Ascending aorta (tissue), 2 donors: ENCODE measurements around the gene RPL15. TPM values are rescaled to one million over a fixed set of nuclear protein-coding genes. Genes with fewer than 3 reads are reported as not detected.

Source experiments
- DNase-seq, 2 donors: peaks; one replicate each; pipeline ENCODE4 v3.0.0-alpha.2; 2019; ENCODE audit warnings: low spot score in 2 of 2
- H3K27ac ChIP-seq, 2 donors: fragments of 200-600 bp; sonication (generic); one replicate each; pipeline ENCODE4 v1.5.1; 2016 to 2017; ENCODE audit warnings: mild to moderate bottlenecking in 1 of 2
- H3K27me3 ChIP-seq: fragments of 200-600 bp; sonication (generic); one replicate; pipeline ENCODE4 v1.5.1; 2017
- H3K36me3 ChIP-seq, 2 donors: fragments of 200-600 bp; sonication (generic); one replicate each; pipeline ENCODE4 v1.5.1; 2016
- H3K4me1 ChIP-seq, 2 donors: fragments of 200-600 bp; sonication (generic); one replicate each; pipeline ENCODE4 v1.5.1; 2016 to 2017; ENCODE audit warnings: mild to moderate bottlenecking in 1 of 2
- H3K4me3 ChIP-seq, 2 donors: fragments of 200-600 bp; sonication (generic); one replicate each; pipeline ENCODE4 v1.5.1; 2016 to 2017; ENCODE audit warnings: mild to moderate bottlenecking in 1 of 2
- H3K9me3 ChIP-seq, 2 donors: fragments of 200-600 bp; sonication (generic); one replicate each; pipeline ENCODE4 v1.5.1; 2016
- intact Hi-C: fragments of 100-400 bp; cut with DNase I; formaldehyde crosslinking; loops from one replicate; pipeline ENCODE4 v1.15.1; 2023
- total RNA-seq: library from RNA; depleted of rRNA; stranded (reverse); fragments of >200 nt; gene quantifications from one replicate; pipeline ENCODE4 v1.1.0, GENCODE V29; 2016
- TF ChIP-seq, protein P1 (sequence below), 3 experiments: fragments of 200-600 bp in 2 of 3; fragments of 450-650 bp in 1 of 3; sonication (generic) in 2 of 3; IDR thresholded peaks; one replicate each; pipeline ENCODE4 v1.5.1; 2016 to 2019; ENCODE audit warnings: antibody characterized with exemption in 3 of 3, mild to moderate bottlenecking in 1 of 3, moderate library complexity in 1 of 3

RPL15 gene
- total RNA-seq, 1 donor from 2014 or later, result 1,680 TPM

- H3K4me1 ChIP-seq, result peaks cover 0 to 21% of the 10 kb centered on the region in 2 donors
- no peak overlapping the region for H3K27ac ChIP-seq
- DNase-seq, result no peak
- no peaks in the 10 kb centered on the region for H3K36me3 ChIP-seq
- TF ChIP-seq, protein P1, sequence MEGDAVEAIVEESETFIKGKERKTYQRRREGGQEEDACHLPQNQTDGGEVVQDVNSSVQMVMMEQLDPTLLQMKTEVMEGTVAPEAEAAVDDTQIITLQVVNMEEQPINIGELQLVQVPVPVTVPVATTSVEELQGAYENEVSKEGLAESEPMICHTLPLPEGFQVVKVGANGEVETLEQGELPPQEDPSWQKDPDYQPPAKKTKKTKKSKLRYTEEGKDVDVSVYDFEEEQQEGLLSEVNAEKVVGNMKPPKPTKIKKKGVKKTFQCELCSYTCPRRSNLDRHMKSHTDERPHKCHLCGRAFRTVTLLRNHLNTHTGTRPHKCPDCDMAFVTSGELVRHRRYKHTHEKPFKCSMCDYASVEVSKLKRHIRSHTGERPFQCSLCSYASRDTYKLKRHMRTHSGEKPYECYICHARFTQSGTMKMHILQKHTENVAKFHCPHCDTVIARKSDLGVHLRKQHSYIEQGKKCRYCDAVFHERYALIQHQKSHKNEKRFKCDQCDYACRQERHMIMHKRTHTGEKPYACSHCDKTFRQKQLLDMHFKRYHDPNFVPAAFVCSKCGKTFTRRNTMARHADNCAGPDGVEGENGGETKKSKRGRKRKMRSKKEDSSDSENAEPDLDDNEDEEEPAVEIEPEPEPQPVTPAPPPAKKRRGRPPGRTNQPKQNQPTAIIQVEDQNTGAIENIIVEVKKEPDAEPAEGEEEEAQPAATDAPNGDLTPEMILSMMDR (IDR thresholded peaks at IDR 0.05), result no peak
- intact Hi-C loops, result no loop called here
- H3K4me3 ChIP-seq, result no peak overlapping the region
- no peaks in the 10 kb centered on the region for H3K27me3 ChIP-seq
- no peaks in the 10 kb centered on the region for H3K9me3 ChIP-seq
Observed at GRCh38 chr3:23872330-23872729, 44.6 kb upstream of the RPL15 start.

DNA sequence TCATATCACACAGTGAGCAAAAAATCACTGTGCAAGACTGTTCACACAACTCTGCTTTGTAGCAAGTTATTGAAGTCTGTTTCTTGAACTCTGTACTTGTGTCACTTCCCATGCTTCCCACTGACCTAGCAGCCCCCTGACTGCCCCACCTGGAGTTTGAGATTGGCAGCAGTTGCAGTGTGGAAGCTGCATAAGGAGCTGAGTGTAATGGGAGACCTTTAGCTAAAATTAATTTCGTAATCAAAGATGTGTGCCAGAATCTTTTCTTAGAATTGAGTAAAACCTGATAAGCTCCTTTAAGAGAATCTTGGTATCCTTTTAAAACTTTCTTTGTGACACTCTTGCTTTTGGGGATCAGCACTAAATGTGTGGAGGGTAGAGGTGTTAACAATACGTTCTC is 43.0 kb upstream of the RPL15 start:
- Histone ChIP-seq H3K36me3 (no peaks in the 10 kb centered on the region), H3K4me3 (no peak overlapping the region), H3K4me1 (peaks cover 0 to 17% of the 10 kb centered on the region in 2 donors), H3K27ac (no peak overlapping the region), H3K27me3 (no peaks in the 10 kb centered on the region), H3K9me3 (no peaks in the 10 kb centered on the region)
- DNase-seq, result no peak
- intact Hi-C loops, result no loop called here
- TF ChIP-seq, protein P1 (IDR thresholded peaks at IDR 0.05), result no peak

DNA sequence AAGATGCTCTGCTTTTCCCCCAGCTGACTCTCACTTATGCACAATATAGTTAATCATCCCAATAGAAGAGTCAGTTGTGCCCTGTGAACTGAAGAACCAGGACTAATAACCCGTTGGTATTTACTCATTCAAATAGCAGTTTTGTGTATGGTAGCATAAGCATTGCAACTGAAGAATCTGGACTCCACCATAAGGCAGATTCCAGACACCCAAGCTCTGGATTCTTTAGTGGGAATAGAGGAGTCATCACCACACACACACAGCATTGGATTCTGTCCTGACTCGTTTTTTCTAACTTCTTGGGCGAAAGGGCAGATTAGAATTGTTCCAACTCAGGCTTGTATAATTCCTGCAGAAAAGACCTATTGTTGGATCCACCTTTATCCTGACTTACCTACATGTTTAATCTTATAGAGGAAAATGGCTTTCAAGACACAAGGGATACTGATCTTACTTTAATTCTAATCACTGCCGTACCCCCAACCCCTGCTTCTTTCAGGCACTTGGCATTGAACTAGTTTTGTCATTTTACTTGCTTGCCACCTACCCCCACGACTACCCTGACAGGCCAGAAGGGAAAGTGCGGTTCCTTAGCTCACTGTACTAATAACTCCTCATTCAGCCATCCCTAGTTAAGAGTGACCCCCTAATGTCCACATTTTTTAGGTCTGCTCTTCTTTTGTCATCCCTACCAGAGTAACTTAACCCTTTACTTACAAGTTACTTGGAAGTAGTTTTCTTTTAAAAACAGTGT is 42.4 kb upstream of the RPL15 start:
- no peak for DNase-seq
- Histone ChIP-seq H3K27me3 (no peaks in the 10 kb centered on the region), H3K4me3 (no peak overlapping the region), H3K36me3 (no peaks in the 10 kb centered on the region), H3K4me1 (peaks cover 0 to 17% of the 10 kb centered on the region in 2 donors), H3K27ac (no peak overlapping the region), H3K9me3 (no peaks in the 10 kb centered on the region)
- intact Hi-C loops, result no loop called here
- TF ChIP-seq, protein P1 (IDR thresholded peaks at IDR 0.05), result no peak

GRCh38 chr3:23875113-23875725 is 41.7 kb upstream of the RPL15 start:
- no peak overlapping the region for H3K4me3 ChIP-seq
- TF ChIP-seq, protein P1 (IDR thresholded peaks at IDR 0.05), result no peak
- H3K9me3 ChIP-seq, result no peaks in the 10 kb centered on the region
- H3K27ac ChIP-seq, result no peak overlapping the region
- no peaks in the 10 kb centered on the region for H3K36me3 ChIP-seq
- no peaks in the 10 kb centered on the region for H3K27me3 ChIP-seq
- intact Hi-C loops, result no loop called here
- DNase-seq, result no peak
- H3K4me1 ChIP-seq, result peaks cover 0 to 14% of the 10 kb centered on the region in 2 donors

DNA sequence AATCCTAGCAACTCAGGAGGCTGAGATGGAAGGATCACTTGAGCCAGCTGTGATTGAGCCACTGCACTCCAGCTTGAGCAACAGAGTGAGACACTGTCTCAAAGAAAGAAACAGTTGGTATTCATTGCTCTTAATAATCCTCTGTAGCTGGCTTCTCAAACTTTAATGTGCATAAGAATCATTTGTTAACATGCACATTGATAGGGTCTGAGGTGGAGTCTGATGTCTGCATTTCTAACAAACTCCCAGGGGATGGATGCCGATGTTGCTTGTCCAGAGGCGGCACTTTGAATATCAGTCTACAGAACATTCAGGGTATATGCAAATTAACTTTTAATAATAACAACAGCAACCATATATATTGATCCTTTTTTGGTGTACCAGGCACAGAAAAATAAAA is 40.0 kb upstream of the RPL15 start:
- TF ChIP-seq, protein P1 (IDR thresholded peaks at IDR 0.05), result no peak
- Histone ChIP-seq H3K4me1 (peaks cover 0 to 14% of the 10 kb centered on the region in 2 donors), H3K27me3 (no peaks in the 10 kb centered on the region), H3K27ac (no peak overlapping the region), H3K4me3 (no peak overlapping the region), H3K9me3 (no peaks in the 10 kb centered on the region), H3K36me3 (peaks cover 0 to 4% of the 10 kb centered on the region in 2 donors)
- DNase-seq, result no peak
- intact Hi-C loops, result no loop called here
